ENCODE results near the gene CEP295NL. TPM values are rescaled to one million over a fixed set of nuclear protein-coding genes. Genes with fewer than 3 reads are reported as not detected.
"Not testable (repeated sequence)": the region's sequence is repeated elsewhere in the genome, so short reads cannot be mapped to it uniquely, and the experiment has no call there.

The CEP295NL gene
- total RNA-seq, 2 donors from 2014 or later, result 0.83 to 1.1 TPM

DNA sequence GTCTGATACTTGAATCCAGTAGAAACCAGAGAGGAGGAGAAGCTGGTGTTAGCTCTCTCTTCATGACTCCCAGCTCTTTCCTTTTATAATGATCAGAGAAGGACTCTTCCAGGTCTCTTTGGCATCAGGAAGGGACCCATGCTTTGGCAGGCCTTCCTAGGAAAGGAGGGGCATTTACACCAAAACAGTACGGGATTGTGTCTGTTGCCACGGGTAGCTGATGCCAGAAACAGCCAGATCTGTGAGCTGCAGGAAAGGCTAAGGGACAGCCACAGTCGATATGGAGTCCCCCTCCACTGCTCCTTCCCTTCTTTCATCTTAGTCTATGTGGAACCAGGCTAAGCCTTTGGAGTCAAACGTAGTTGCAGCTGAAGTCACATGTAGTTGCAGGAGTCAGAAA lies 9.3 kb downstream of the CEP295NL start:
- Histone ChIP-seq H3K27ac (no peak overlapping the region), H3K4me1 (peaks cover 0 to 90% of the 10 kb centered on the region in 2 donors), H3K9me3 (no peaks in the 10 kb centered on the region), H3K27me3 (no peaks in the 10 kb centered on the region), H3K4me3 (no peak overlapping the region), H3K36me3 (no peaks in the 10 kb centered on the region)
- TF ChIP-seq, protein P1, sequence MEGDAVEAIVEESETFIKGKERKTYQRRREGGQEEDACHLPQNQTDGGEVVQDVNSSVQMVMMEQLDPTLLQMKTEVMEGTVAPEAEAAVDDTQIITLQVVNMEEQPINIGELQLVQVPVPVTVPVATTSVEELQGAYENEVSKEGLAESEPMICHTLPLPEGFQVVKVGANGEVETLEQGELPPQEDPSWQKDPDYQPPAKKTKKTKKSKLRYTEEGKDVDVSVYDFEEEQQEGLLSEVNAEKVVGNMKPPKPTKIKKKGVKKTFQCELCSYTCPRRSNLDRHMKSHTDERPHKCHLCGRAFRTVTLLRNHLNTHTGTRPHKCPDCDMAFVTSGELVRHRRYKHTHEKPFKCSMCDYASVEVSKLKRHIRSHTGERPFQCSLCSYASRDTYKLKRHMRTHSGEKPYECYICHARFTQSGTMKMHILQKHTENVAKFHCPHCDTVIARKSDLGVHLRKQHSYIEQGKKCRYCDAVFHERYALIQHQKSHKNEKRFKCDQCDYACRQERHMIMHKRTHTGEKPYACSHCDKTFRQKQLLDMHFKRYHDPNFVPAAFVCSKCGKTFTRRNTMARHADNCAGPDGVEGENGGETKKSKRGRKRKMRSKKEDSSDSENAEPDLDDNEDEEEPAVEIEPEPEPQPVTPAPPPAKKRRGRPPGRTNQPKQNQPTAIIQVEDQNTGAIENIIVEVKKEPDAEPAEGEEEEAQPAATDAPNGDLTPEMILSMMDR (IDR thresholded peaks at IDR 0.05), result no peak
- DNase-seq (ENCODE audit: low spot score), result no peak

DNA sequence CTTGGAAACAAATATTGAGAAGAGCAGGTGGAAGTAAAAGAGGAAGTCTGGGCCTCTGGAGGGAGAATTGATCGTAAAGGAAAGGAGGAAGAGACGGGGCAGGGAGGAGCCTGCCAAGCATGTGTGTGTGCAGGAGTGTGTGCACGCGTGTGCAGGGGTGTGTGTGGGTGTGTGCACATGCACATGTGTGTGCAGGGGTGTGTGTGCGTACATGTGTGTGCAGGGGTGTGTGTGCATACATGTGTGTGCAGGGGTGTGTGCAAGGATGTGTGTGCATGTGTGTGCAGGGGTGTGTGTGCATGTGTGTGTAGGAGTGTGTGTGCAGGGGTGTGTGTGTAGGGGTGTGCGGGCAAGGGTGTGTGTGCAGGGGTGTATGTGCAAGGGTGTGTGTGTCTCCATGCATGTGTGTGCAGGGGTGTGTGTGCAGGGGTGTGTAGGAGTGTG lies 10.0 kb downstream of the CEP295NL start:
- TF ChIP-seq, protein P1 (IDR thresholded peaks at IDR 0.05), result no peak
- no peak for DNase-seq (ENCODE audit: low spot score)
- no peaks in the 10 kb centered on the region for H3K36me3 ChIP-seq
- H3K27me3 ChIP-seq, result no peaks in the 10 kb centered on the region
- peaks cover 0 to 82% of the 10 kb centered on the region in 2 donors for H3K4me1 ChIP-seq
- no peak overlapping the region for H3K27ac ChIP-seq
- H3K9me3 ChIP-seq, result no peaks in the 10 kb centered on the region
- no peak overlapping the region for H3K4me3 ChIP-seq

DNA sequence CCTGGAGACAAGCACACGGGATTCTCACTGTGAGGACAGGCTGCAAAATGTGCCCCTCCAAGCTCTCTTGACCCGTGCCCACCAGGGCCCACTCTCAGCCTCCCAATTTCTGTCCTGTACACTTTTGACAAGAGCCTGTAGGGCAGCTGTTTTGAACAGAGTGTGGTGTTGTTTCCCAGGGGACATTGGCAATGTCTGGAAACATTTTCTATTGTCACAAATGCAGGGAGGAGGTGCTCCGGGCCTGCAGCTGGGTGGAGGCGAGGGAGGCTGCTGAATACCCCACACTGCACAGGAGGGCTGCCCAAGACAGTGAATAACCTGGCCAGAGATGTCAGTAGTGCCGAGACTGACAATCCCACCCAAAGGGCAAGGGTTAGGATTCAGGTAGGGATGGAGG lies 10.5 kb downstream of the CEP295NL start:
- TF ChIP-seq, protein P1 (IDR thresholded peaks at IDR 0.05), result no peak
- Histone ChIP-seq H3K36me3 (no peaks in the 10 kb centered on the region), H3K27me3 (no peaks in the 10 kb centered on the region), H3K4me1 (peaks cover 0 to 78% of the 10 kb centered on the region in 2 donors), H3K4me3 (no peak overlapping the region), H3K27ac (no peak overlapping the region), H3K9me3 (no peaks in the 10 kb centered on the region)
- DNase-seq (ENCODE audit: low spot score), result no peak

DNA sequence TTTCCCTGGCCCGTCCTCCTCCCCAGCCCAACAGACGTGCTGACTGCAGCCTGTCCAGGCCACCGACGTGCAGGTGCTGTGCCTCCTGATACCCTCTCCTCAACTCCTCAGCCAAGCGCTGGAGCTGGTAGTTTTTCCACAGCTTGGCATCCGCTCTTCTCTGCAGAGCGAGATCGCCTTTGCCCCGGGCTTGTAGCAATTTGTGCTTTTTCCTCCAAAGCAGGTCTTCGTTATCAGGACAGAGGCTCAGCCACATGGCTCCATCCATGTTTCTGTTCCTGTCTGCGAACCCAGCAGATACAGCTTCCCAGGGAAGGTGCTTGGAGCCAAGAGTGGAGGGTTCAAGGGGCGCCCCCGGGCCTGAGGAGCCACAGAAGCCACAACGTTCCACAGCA lies 10.9 kb downstream of the CEP295NL start:
- H3K36me3 ChIP-seq, result no peaks in the 10 kb centered on the region
- TF ChIP-seq, protein P1 (IDR thresholded peaks at IDR 0.05), result no peak
- H3K27ac ChIP-seq, result peak overlapping the region in 1 of 2 donors; percentile 21
- no peak overlapping the region for H3K4me3 ChIP-seq
- no peaks in the 10 kb centered on the region for H3K9me3 ChIP-seq
- H3K27me3 ChIP-seq, result no peaks in the 10 kb centered on the region
- DNase-seq (ENCODE audit: low spot score), result no peak
- peaks cover 0 to 74% of the 10 kb centered on the region in 2 donors for H3K4me1 ChIP-seq

DNA sequence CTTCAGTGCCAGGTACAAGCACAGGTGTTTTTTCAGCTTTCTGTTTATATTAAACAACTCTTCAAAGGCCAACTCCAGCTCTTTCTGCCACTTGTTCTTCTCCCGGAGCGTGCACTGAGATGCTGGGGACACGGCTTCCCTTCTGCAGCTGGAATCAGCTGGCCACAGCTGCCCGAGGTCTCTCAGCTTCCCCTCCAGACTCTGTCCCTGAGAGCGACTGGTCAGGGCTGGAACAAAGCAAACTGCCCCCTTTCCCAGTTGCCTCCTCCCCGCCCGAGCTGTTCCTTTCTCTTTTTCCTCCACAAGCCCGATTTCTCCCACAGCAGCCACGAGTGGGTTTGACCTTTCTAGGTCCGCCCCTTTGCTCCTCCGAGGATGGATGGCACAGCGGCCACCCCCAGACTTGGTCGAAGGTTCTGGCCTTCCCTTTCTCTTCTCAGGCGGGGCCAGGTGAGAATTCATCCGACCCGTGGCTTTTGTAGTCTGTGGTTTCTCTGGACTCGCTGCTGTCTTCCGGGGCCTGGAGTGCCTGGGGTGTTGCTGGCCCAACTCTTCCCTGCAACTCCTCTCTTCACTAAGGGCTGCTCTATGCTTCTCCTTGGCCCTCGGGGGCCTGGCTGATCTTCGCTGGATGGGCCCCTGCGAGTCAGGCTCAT lies 11.5 kb downstream of the CEP295NL start:
- peak overlapping the region in 1 of 2 donors; percentile 21 for H3K27ac ChIP-seq
- TF ChIP-seq, protein P1 (IDR thresholded peaks at IDR 0.05), result no peak
- H3K4me1 ChIP-seq, result peaks cover 0 to 74% of the 10 kb centered on the region in 2 donors
- no peak for DNase-seq (ENCODE audit: low spot score)
- H3K4me3 ChIP-seq, result no peak overlapping the region
- no peaks in the 10 kb centered on the region for H3K9me3 ChIP-seq
- no peaks in the 10 kb centered on the region for H3K36me3 ChIP-seq
- H3K27me3 ChIP-seq, result no peaks in the 10 kb centered on the region

DNA sequence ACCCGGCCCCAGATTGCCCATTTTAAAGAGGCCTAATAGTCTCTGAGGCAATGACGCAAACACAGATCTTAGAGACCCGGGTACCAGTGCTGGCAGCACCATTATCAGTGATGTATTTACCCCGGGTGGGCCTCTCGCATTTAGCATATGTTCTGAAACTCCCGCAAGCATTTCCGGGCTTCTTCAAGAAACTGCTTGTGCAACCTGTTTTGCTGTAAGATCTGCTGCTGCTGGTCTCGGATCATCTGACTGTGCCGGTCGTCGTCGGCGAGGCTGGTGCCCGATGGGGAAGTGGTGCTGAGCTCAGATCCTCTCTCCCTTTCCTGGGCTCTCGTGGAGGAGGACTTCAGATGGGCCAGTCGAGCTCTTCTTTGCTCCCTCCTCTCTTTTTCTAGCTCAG lies 12.5 kb downstream of the CEP295NL start:
- no peaks in the 10 kb centered on the region for H3K9me3 ChIP-seq
- no peaks in the 10 kb centered on the region for H3K27me3 ChIP-seq
- H3K36me3 ChIP-seq, result no peaks in the 10 kb centered on the region
- TF ChIP-seq, protein P1 (IDR thresholded peaks at IDR 0.05), result no peak
- H3K27ac ChIP-seq, result peak overlapping the region in 1 of 2 donors; percentile 48
- no peak overlapping the region for H3K4me3 ChIP-seq
- peaks cover 0 to 74% of the 10 kb centered on the region in 2 donors for H3K4me1 ChIP-seq
- DNase-seq (ENCODE audit: low spot score), result peak; percentile 75

DNA sequence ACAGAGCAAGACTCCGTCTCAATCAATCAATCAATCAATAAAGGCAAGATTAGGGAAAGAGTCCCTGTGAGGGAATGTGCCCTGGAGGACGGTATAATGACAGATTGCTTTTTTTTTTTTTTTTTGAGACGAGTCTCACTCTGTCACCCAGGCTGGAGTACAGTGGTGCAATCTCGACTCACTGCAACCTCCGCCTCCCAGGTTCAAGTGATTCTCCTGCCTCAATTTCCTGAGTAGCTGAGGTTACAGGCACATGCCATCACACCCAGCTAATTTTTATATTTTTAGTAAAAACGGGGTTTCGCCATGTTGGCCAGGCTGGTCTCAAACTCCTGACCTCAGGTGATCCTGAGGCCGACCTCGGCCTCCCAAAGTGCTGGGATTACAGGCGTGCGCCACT lies 12.9 kb downstream of the CEP295NL start:
- Histone ChIP-seq H3K4me1 (peaks cover 0 to 74% of the 10 kb centered on the region in 2 donors), H3K27ac (peak overlapping the region in 1 of 2 donors; percentile 48)
- not testable (repeated sequence) for H3K36me3 ChIP-seq; DNase-seq (ENCODE audit: low spot score); H3K9me3 ChIP-seq; H3K4me3 ChIP-seq; H3K27me3 ChIP-seq
